GM13977 (cell line): ENCODE data around the gene BCAN.

Experiments used
- DNase-seq: peaks from one replicate; pipeline ENCODE4 v3.0.0; 2012; ENCODE audit warnings: low spot score
- CTCF ChIP-seq: IDR thresholded peaks from 2 replicates; pipeline ENCODE4 v1.5.1; 2012; ENCODE audit warnings: mild to moderate bottlenecking, control low read depth; ENCODE audit not compliant: insufficient read depth; ENCODE audit errors: extremely low read depth, missing control alignments
- in situ Hi-C: fragments of 300-500 bp; cut with MboI; formaldehyde crosslinking; loops from one replicate; pipeline ENCODE4 v1.12.0; 2022; ENCODE audit warnings: low sequenced_read_pairs, low pct_unique_long_range_greater_than_20kb, mixed read lengths, inconsistent platforms; ENCODE audit not compliant: unreplicated experiment

BCAN gene

GRCh38 chr1:156655904-156656516 is 14.1 kb downstream of the BCAN start:
- no peak for DNase-seq
- in situ Hi-C loops = no loop called here
- TF ChIP-seq CTCF = no peak

DNA sequence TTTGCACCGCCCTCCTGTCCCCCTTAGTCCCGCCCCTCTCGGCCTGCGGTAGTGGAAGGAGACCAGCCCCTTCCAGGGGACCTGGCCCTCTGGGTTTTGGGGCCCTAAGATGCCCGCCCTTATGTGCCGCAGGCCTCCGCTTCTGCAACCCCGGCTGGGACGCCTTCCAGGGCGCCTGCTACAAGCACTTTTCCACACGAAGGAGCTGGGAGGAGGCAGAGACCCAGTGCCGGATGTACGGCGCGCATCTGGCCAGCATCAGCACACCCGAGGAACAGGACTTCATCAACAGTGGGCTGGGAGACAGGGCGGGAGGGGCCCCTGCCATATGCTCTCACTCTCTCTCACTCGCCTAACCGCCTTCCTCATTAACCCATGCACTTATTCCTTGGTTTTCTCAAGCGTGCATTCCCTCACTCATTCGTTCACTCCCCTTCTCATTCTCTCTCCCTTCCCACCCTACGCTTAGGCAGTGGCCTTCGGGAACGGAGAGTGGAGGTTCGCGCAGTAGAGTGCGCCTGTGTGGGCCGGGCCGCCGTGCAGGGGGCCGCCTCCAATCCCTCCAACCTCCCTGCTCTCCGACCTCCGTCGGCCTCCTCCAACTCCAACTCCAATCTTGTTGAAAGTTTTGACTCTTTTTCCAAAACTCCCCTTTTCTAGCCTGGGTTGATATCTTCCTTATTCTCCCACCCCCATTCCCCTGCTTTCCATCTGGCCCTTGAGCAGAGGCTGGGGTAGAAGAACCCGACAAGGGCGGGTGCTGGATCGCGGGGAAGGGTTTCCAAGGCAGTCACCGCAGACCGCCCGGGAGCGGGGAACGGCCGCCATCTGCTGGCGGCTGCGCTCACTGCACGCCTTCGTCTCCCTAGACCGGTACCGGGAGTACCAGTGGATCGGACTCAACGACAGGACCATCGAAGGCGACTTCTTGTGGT is 15.2 kb downstream of the BCAN start:
- peak; percentile 96 for TF ChIP-seq CTCF
- peak; percentile 83 for DNase-seq
- in situ Hi-C loops = no loop called here

GRCh38 chr1:156657741-156658319 is 15.9 kb downstream of the BCAN start:
- in situ Hi-C loops = no loop called here
- no peak for TF ChIP-seq CTCF
- no peak for DNase-seq

GRCh38 chr1:156658496-156658895 is 16.6 kb downstream of the BCAN start:
- in situ Hi-C loops = no loop called here
- no peak for DNase-seq
- no peak for TF ChIP-seq CTCF

DNA sequence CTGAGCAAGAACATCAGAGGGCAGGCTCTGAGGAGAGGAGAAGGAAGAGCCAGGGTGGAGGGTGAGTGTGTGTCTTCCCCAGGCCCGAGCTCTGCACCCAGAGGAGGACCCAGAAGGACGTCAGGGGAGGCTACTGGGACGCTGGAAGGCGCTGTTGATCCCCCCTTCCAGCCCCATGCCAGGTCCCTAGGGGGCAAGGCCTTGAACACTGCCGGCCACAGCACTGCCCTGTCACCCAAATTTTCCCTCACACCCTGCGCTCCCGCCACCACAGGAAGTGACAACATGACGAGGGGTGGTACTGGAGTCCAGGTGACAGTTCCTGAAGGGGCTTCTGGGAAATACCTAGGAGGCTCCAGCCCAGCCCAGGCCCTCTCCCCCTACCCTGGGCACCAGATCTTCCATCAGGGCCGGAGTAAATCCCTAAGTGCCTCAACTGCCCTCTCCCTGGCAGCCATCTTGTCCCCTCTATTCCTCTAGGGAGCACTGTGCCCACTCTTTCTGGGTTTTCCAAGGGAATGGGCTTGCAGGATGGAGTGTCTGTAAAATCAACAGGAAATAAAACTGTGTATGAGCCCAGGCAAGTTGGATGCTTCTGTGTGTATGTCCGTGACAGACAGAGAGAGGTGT is 17.1 kb downstream of the BCAN start:
- DNase-seq = no peak
- in situ Hi-C loops = no loop called here
- no peak for TF ChIP-seq CTCF

GRCh38 chr1:156659661-156659987 is 17.7 kb downstream of the BCAN start:
- no peak for DNase-seq
- TF ChIP-seq CTCF = no peak
- in situ Hi-C loops = no loop called here
